NOMO-1 treated with DMSO at 0.1 percent for 48 hours (cell line): ENCODE measurements around the gene TJP1.
"Not testable (repeated sequence)": the region's sequence is repeated elsewhere in the genome, so short reads cannot be mapped to it uniquely, and the experiment has no call there.

Source experiments
- DNase-seq: peaks from one replicate; lab custom pipeline; 2025; ENCODE audit not compliant: unreplicated experiment; lab: John Stamatoyannopoulos, UW

Gene TJP1

GRCh38 chr15:29800491-29801366, 21.5 kb downstream of the TJP1 start:
- DNase-seq = no peak

DNA sequence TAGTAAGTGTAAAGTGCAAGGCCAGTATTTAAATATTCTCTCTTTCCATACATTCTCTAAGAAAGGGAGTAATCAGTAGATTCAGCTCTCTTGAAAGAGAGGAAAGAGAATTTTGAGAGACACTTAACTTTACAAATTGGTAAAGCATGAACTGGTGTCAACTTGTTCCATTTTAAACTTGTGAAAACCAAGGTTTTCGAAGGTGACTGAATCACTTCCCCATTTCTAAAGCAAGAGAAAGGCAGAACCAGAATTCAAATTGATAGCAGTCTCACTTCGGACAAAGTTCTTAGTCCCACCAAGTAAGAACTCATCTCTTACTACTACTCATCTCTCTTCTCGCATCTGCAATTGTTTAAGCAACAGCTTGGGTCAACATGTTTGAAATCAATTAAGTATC, 22.4 kb downstream of the TJP1 start:
- no peak for DNase-seq

DNA sequence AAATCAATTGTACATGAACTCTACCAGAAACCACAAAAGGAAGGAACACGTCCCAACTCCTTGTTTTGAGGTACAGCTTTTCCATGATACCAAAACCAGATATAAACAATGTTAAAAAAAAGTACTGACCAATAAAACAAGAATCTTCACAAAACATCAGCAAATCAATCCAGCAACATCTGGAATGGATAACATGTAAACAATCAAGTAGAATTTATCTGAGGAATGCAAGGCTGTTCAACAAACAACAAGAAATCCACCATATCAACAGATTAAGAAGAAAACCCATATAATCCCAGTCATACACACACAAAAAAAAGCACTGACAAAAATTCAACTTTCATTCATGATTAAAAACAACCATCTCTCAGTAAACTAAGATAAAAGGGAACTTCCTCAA, 26.7 kb downstream of the TJP1 start:
- DNase-seq = no peak

DNA sequence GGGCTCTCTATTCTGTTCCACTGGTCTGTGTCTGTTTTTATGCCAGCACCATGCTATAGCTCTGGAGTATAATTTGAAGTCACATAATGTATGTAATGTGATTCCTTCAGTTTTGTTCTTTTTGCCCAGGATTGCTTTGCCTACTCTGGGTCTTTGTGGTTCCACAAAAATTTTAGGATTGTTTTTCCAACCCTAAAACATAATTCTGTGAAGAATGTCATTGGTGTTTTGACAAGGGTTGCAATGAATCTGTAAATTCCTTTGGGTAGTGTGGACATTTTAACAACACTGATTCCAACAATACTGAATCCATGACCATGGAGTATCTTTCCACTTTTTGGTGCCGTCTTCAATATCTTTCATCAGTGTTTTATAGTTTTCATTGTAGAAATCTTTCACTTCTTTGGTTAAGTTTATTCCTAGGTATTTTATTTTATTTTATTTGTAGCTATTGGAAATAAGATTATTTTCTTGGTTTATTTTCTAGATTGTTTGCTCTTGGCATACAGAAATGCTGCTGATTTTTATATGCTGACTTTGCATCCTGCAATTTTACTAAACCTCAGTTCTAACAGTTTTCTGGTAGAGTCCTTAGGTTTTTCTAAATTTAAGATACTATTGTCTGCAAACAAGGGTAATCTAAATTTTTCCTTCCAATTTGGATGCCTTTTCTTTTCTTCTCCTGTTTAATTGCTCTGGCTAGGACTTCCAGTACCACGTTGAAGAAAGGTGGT, 29.7 kb downstream of the TJP1 start:
- DNase-seq = no peak

GRCh38 chr15:29790607-29791006, 31.7 kb downstream of the TJP1 start:
- DNase-seq = no peak

GRCh38 chr15:29789871-29790270, 32.4 kb downstream of the TJP1 start:
- DNase-seq = no peak

GRCh38 chr15:29788433-29789034, 33.7 kb downstream of the TJP1 start:
- DNase-seq = no peak

DNA sequence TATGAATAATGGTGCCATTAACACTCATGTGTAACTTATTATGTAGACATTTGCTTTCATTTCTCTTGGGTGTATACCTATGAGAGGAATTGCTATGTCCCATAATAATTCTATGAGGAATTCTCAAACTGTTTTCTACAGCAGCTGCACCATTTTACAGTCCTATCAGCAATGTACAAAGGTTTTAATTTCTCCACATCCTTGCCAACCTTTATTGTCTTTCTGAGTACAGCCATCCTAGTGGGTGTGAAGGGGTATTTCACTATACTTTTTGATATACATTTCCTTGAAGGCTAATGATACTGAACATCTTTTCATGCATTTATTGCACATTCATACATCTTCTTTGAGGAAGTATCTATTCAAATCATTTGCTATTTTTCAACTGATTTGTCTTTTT, 34.5 kb downstream of the TJP1 start:
- no peak for DNase-seq

DNA sequence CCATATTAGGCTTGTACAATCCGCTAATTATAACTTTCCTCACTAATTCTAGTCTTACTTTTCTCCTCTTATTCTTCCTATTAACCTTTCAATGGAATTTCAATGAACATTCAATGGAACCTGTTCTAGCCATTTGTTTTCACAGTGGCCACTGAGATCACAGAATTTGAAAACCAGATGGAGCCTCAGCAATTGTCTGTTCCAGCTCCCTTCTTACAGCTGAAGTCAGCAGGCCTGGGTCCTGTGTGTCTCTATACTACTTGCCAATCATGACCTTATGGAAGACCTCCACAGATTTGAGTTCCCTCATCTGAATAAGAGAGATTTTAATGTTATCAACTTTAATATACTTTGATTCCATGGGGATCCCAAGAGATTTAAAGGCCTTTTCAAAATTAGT, 36.6 kb downstream of the TJP1 start:
- DNase-seq = no peak

DNA sequence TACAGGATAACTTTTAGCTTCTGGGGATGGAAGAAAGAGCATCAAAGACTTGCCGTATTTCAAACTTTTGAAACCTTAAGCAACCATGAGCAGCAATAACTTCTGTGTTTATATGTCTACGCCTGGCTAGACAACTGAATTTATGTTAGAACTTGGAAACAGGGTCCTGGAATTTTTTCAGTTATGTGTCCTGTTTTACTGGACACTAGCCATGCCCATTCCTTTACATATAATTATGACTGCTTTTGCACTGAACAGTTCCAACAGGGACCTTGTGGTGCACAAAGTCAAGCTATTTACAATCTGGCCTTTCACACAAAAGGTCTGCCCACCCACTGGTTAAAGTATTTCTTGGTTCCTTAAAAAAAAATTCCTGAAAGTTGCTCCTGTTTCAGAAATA, 37.1 kb downstream of the TJP1 start:
- DNase-seq = no peak

DNA sequence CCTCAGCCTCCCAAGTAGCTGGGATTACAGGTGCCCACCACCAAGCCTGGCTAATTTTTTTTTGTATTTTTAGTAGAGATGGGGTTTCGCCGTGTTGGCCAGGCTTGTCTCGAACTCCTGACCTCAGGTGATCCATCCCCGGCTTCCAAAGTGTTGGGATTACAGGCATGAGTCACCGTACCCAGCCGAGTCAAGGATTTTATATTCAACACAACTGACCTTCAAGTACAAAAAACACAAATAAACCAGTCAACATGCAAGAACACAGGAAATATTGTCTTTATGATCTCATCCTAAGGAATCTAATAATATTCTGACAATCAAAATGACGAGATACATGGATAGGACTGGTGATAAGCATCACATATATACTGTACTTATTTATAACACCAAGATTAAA, 37.9 kb downstream of the TJP1 start:
- no peak for DNase-seq

DNA sequence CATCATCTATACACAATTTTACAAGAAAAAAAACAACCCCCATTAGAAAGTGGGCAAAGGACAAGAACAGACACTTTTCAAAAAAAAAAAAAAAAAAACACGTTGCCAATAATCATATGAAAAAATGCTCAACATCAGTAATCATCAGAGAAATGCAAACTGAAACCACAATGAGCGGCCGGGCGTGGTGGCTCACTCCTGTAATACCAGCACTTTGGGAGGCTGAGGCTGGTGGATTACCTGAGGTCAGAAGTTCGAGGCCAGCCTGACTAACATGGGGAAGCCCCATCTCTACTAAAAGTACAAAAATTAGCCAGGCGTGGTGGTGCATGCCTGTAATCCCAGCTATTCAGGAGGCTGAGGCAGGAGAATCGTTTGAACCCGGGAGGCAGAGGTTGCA, 39.5 kb downstream of the TJP1 start:
- DNase-seq = not testable (repeated sequence)

GRCh38 chr15:29778382-29778781, 43.9 kb downstream of the TJP1 start:
- no peak for DNase-seq

- DNase-seq = no peak
These were observed 45.4 kb downstream of the TJP1 start for GRCh38 chr15:29776859-29777258.

- no peak for DNase-seq
These were observed 47.4 kb downstream of the TJP1 start for GRCh38 chr15:29774900-29775299.

DNA sequence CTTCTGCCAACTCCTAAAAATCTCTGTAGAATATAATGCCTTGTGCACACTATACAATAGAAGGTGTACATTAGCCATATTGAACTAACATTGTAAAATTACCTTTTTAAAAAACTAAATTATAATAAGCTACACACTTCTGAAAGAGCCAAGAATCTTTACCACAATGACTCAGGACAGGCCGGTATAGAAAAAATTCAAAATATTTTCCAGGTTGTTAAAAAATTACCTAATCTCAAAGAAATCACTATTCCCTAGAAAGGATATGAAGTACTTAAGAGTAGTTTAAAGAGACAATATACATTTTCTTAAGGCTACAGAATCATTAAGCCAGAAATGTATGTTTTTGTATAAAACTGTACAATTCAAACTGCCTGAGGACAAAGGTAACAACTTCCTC, 48.5 kb downstream of the TJP1 start:
- DNase-seq = no peak

DNA sequence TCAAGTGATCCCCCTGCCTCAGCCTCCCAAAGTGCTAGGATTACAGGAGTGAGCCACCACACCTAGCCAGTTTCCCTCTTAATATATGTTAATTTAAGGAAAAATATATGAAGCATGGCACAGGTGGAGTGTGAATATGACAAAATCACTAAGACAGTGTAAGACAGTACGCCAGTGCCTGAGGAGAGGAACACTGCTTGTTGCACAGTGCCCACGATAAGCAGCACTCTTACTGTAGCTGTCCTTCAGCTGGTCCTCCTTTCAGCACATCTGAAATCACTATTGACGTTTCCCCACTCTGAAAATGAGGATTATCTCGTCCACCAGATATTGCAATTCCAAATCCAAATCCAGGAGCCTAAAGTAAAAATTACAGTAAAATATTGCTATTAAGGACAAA, 49.3 kb downstream of the TJP1 start:
- no peak for DNase-seq

DNA sequence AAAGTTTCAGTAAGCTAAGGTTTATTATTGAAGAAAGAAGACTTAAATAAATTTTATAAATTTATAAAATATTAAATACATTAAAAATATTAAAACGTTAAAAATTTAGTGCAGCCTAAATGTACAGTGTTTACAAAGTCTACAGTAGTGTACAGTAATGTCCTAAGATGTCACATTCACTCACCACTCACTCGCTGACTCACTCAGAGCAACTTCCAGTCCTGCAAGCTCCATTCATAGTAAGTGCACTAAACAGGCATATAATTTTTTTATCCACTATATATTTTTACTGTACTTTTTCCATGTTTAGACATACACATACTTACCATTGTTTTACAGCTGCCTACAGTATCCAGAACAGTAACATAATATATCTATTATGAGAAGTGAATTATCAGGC, 51.5 kb downstream of the TJP1 start:
- no peak for DNase-seq

- DNase-seq = no peak
These were observed 56.3 kb downstream of the TJP1 start for GRCh38 chr15:29765898-29766527.

- no peak for DNase-seq
These were observed 56.9 kb downstream of the TJP1 start for GRCh38 chr15:29765234-29765841.

GRCh38 chr15:29759596-29759995, 62.7 kb downstream of the TJP1 start:
- DNase-seq = no peak
